Measurements from ENCODE around the gene NLGN2. TPM values are rescaled to one million over a fixed set of nuclear protein-coding genes. Genes with fewer than 3 reads are reported as not detected.

Gene NLGN2
- total and polyA plus RNA-seq, 7 donors: 0.60 to 18.8 (median 7.6) TPM

DNA sequence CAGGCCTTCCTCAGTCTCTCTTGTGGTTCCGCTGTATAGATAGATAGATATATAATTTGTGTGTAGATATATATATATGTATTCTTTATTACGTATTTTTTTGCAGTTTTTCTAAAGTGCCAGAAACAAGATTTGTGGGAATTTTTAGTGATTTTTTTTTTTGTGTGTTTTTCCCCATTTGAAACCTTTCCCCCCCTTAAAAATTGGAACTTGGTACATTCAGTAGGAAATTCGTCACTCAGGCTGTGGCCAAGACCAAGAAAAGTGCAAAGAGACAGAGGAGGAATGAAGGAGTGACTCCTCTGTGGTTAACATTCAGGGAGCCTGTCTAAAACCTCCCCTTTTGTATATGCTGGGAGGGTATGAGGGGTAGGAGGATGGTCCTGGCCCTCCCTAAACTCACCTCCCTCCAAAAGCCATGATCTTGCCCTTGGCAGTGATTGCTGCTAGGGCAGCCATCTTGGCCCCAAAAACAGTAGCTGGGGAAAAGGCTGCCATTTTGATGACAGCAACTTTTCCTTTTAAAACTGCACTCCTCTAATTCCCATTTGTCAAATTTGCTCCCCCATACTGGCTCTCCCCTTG lies 52.4 kb downstream of the NLGN2 start:
- Histone ChIP-seq H3K27ac (peak overlapping the region in 2 of 4 donors; percentile 6 to 10), H3K27me3 (no peaks in the 10 kb centered on the region)
- TF ChIP-seq, protein P1, sequence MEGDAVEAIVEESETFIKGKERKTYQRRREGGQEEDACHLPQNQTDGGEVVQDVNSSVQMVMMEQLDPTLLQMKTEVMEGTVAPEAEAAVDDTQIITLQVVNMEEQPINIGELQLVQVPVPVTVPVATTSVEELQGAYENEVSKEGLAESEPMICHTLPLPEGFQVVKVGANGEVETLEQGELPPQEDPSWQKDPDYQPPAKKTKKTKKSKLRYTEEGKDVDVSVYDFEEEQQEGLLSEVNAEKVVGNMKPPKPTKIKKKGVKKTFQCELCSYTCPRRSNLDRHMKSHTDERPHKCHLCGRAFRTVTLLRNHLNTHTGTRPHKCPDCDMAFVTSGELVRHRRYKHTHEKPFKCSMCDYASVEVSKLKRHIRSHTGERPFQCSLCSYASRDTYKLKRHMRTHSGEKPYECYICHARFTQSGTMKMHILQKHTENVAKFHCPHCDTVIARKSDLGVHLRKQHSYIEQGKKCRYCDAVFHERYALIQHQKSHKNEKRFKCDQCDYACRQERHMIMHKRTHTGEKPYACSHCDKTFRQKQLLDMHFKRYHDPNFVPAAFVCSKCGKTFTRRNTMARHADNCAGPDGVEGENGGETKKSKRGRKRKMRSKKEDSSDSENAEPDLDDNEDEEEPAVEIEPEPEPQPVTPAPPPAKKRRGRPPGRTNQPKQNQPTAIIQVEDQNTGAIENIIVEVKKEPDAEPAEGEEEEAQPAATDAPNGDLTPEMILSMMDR (IDR thresholded peaks at IDR 0.05): no peak

DNA sequence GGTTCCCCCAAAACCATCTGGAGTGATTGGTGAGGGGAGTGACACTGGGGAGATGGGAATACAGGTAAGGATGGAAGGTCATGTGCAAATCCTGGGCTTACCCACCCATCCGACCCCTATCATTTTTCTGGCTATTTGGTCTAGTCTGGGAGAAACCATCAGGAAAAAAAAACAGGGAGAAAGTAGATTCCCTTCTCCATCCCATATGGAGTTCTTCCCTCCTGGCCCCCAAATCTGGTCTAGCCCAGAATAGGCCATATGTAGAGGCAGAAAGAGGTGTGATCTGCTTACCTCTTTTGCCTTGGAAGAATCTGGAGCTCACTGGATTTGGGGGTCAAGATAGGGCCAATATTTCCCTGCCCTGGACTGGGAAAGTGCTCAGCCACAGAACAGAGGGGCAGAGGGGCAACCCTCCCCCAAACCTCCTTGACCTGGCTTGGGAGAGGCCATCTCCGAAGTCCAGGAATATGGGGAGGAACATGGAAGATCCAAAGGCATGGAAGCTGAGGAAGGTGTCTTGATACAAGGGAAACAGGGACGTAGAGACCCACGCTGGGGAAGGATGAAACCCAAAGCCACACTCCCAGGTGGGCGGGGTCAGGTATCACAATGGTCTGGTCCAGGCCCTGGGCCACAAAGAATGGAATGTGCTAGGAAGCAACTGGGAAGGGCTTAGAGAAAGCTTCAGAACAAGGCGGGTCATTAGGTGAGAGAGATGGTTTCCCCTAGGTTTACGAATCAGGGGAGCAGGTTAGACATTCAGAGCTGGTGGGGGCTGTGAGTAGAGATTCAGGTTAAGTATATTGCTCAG lies 53.4 kb downstream of the NLGN2 start:
- Histone ChIP-seq H3K27me3 (no peaks in the 10 kb centered on the region), H3K4me3 (no peak overlapping the region), H3K36me3 (peaks cover 18 to 44% (median 23%) of the 10 kb centered on the region in 4 donors), H3K27ac (no peak overlapping the region), H3K9me3 (no peaks in the 10 kb centered on the region), H3K4me1 (peaks cover 0 to 17% (median 11%) of the 10 kb centered on the region in 4 donors)
- intact Hi-C loops (cut with DNase I): no loop called here
- 94 to 96% methylated on average over 7 of the region's 7 CpGs for WGBS, 2 donors
- no peak for TF ChIP-seq POLR2AphosphoS5 (IDR thresholded peaks at IDR 0.05)
- no peak for DNase-seq

More for the DNA sequence above, 52.4 kb downstream of the NLGN2 start:
- intact Hi-C loops (cut with DNase I): no loop called here
- peaks cover 11 to 34% (median 15%) of the 10 kb centered on the region in 4 donors for H3K36me3 ChIP-seq
- H3K9me3 ChIP-seq: no peaks in the 10 kb centered on the region
- H3K4me1 ChIP-seq: peaks cover 0 to 14% (median 8%) of the 10 kb centered on the region in 4 donors
- DNase-seq: no peak
- 80 to 86% methylated on average over 3 of the region's 3 CpGs for WGBS, 2 donors
- H3K4me3 ChIP-seq: no peak overlapping the region

DNA sequence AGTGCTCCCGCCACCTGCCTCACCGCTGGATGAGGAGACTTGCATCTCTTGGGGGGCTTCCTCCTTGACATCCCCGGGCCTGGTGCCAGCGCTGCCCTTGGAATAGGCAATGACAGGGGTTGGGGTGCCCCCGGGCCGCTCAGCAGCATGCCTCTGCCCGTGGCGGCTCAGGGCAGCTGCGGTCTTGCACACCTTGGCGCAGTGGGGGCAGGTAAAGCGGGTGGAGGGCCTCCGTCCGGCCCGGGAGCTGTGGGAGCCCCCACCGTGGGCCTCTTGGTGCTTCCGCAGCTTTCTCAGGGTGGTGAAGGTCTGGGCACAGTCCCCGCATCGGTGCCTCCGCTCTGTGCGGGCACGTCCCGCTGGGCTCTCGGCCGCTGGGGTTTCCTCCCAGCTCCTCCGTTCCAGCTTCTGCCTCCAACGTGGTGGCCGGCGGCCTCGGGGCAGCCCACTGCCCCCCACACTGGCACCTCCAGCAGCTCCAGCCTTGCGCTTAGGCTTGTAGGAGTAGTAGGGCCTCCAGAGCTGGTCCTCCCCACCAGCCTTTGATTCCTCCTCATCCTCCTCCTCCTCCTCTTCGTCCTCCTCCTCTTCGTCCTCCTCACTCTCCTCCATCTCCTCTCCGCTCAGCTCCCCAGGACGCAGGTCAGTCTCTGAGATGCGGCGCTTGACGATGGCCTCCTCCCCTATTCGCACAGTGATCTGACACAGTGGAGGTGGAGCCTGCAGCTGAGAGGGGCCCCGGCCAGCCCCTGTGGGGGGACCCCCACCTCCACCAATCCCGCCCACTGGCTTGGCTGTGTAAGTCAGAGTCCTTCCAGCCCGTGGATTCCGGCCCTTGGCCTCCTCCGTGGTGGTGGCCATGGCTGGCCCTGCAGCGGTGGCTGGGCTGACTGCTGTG lies 55.1 kb downstream of the NLGN2 start:
- H3K36me3 ChIP-seq: peaks cover 18 to 56% (median 29%) of the 10 kb centered on the region in 4 donors
- TF ChIP-seq POLR2AphosphoS5 (IDR thresholded peaks at IDR 0.05): peak in 1 of 4 donors; percentile 33
- TF ChIP-seq EP300 (IDR thresholded peaks at IDR 0.05): no peak

DNA sequence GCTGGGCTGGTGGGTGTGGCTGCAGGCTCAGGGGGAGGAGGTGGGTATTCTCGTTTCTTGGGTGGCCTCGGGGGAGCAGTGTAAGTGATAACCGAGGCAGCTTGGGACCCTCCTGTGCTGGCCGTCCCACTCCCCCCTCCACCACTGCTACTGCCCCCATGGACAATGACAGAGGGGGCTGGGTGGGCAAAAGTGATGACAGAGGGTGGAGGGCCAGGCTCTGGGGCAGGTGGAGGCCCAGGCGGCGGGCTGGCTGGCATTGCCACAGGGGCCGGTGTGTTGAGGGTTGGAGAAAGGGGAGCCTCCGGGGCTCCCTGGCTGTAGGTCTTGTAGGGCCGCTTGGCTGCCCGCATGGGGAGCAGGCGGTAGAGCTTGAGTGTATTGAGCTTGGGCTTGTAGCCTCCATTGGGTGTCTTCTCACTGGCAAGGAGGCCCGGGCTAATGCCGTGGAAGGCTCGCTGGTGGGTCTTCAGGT lies 55.8 kb downstream of the NLGN2 start:
- H3K27me3 ChIP-seq: no peaks in the 10 kb centered on the region
- no peaks in the 10 kb centered on the region for H3K9me3 ChIP-seq
- intact Hi-C loops (cut with DNase I): no loop called here
- 90 to 94% methylated on average over 14 of the region's 14 CpGs for WGBS, 2 donors
- no peak overlapping the region for H3K4me3 ChIP-seq
- no peak for TF ChIP-seq POLR2A (IDR thresholded peaks at IDR 0.05)
- no peak for TF ChIP-seq EP300 (IDR thresholded peaks at IDR 0.05)
- TF ChIP-seq, protein P1 (IDR thresholded peaks at IDR 0.05): no peak
- no peak for TF ChIP-seq POLR2AphosphoS5 (IDR thresholded peaks at IDR 0.05)
- H3K4me1 ChIP-seq: peaks cover 0 to 28% (median 23%) of the 10 kb centered on the region in 4 donors
- H3K36me3 ChIP-seq: peaks cover 18 to 56% (median 29%) of the 10 kb centered on the region in 4 donors
- DNase-seq: no peak
- H3K27ac ChIP-seq: no peak overlapping the region

More for the DNA sequence above, 55.1 kb downstream of the NLGN2 start:
- Histone ChIP-seq H3K27ac (no peak overlapping the region), H3K9me3 (no peaks in the 10 kb centered on the region), H3K27me3 (no peaks in the 10 kb centered on the region), H3K4me1 (peaks cover 0 to 21% (median 18%) of the 10 kb centered on the region in 4 donors), H3K4me3 (no peak overlapping the region)
- DNase-seq: no peak
- WGBS, 2 donors: 93 to 94% methylated on average over 44 of the region's 44 CpGs
- intact Hi-C loops (cut with DNase I): no loop called here

DNA sequence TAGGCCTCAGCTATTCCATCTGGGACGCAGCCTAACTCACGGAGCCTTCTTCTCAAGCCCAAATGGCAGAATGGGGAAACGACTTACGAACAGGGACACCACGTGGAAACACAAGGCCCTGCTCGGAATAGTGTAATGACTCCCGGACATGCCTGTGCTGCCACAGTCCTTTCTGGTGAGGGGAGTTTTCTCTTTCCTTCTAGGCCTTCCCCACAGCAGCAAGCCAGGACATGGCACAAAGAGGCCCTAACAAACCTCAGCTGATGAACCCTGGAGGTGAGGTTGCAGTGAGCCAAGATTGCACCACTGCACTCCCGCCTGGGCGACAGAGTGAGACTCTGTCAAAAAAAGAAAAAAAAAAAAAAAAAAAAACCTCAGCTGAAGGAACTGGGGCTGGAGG lies 56.4 kb downstream of the NLGN2 start:
- no peak for DNase-seq
- Histone ChIP-seq H3K4me3 (no peak overlapping the region), H3K4me1 (peaks cover 0 to 35% (median 26%) of the 10 kb centered on the region in 4 donors), H3K36me3 (peaks cover 18 to 56% (median 29%) of the 10 kb centered on the region in 4 donors), H3K27ac (no peak overlapping the region), H3K27me3 (no peaks in the 10 kb centered on the region), H3K9me3 (no peaks in the 10 kb centered on the region)
- intact Hi-C loops (cut with DNase I): no loop called here
- 96% methylated on average over 9 of the region's 9 CpGs for WGBS, 2 donors
- TF ChIP-seq, protein P1 (IDR thresholded peaks at IDR 0.05): no peak
- no peak for TF ChIP-seq POLR2A (IDR thresholded peaks at IDR 0.05)
- no peak for TF ChIP-seq POLR2AphosphoS5 (IDR thresholded peaks at IDR 0.05)
- no peak for TF ChIP-seq EP300 (IDR thresholded peaks at IDR 0.05)

All from sigmoid colon (tissue), 7 donors.